Stimulated activated CD8-positive, alpha-beta memory T cell treated with anti-CD3 and anti-CD28 coated beads, Interleukin-12 subunit alpha, Interleukin-12 subunit beta, amount 100 ng/mL, for 4 hours (primary cell): ENCODE data around the gene MED26.
"Not testable (repeated sequence)": the region's sequence is repeated elsewhere in the genome, so short reads cannot be mapped to it uniquely, and the experiment has no call there.

Source experiments
- DNase-seq: peaks from one replicate; pipeline ENCODE4 v3.0.0-alpha.2; 2020; ENCODE audit warnings: low read depth

The MED26 gene

GRCh38 chr19:16573296-16573695 is 54.7 kb downstream of the MED26 start:
- no peak for DNase-seq

- DNase-seq = peak; percentile 88
These were observed 55.4 kb downstream of the MED26 start, which contains the start of gene SLC35E1 for GRCh38 chr19:16572332-16573211. TSS of gene SLC35E1 (minus strand) at chr19:16572415. CDS start at chr19:16572364, 51 bp downstream.

- no peak for DNase-seq
These were observed 56.1 kb downstream of the MED26 start for GRCh38 chr19:16571822-16572331.

DNA sequence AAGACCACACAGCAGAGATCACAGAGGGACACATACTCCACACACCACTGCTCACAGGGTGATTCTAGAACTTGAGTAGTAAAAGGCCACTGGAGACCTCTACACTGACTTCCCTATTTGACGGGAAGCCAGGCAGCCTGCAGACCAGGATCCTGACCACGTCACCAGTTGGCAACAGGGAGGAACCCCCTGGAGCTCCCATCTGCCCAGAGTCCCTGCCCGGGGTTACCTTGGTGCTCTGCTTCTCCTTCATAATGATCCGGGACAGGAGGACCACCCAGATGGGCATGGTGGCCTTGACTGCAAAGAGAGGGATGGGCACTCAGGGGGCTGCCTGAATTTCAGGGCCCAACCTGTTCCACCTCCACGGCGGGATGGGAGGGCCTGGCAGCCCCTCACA is 56.7 kb downstream of the MED26 start:
- DNase-seq = no peak

- DNase-seq = no peak
These were observed 58.2 kb downstream of the MED26 start for GRCh38 chr19:16569609-16570320.

- no peak for DNase-seq
These were observed 61.3 kb downstream of the MED26 start for GRCh38 chr19:16566702-16567101.

DNA sequence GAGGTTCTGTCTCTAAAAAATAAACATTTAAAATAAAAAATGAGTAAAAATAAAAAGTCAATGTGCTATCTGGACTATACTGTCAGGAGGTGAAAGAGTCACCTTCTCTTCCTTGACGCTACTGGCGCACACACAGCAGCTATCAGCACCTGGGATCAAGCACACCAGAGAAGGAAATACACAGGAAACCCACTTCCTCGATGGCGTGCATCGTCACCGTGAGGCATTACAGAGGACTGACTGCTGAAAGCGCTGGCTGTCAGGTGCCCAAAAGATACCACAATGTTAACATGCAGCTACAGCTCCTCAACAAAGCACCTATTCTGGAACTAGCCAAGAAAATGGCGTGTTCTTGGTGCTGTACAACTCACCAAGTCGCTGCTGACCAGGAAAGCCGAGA is 61.8 kb downstream of the MED26 start:
- DNase-seq = peak; percentile 46

DNA sequence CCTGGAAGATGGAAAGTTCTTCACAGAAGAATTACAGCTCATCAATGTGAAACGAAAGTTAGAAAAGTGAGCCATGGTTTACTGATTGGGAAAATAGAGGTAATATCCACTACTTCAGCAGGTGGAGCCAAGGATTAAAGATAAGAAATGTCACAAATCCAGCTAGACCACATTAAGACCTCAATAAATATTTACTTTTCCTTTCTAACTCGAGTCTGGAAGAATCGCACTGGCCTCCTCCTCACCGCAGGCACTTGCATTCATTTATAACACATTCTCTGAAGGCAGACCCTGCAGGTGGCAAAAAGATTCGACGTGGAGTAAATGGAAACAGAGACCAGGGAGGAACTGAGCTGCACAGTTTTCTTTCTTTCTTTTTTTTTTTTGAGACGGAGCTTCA is 63.2 kb downstream of the MED26 start:
- DNase-seq = no peak

- no peak for DNase-seq
These were observed 65.4 kb downstream of the MED26 start for GRCh38 chr19:16562608-16563025.

- DNase-seq = no peak
These were observed 66.6 kb downstream of the MED26 start for GRCh38 chr19:16561382-16561781.

DNA sequence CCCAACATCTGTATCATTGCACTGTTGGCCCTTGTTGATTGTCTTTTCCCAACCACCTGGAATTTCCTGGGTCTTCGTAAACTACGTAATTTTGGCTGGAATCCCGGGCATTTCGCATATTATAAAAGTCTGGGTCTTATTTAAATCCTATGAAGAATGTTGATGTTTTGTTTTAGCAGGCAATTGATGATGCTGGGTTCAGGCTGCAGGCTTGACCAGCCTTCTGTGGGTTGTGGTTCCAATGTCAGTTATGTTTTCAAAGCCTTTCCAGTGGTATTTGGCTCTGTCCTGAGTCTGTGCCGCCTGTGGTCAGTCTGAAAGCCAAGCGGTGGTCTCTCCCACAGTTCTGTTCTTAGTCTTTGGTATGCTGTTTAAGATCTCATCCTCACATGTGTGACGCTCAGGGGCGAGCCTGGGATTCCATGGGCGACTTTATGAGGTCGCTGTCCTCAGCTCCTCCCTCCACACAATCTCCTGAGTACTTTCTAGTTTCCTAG is 68.2 kb downstream of the MED26 start:
- DNase-seq = no peak

DNA sequence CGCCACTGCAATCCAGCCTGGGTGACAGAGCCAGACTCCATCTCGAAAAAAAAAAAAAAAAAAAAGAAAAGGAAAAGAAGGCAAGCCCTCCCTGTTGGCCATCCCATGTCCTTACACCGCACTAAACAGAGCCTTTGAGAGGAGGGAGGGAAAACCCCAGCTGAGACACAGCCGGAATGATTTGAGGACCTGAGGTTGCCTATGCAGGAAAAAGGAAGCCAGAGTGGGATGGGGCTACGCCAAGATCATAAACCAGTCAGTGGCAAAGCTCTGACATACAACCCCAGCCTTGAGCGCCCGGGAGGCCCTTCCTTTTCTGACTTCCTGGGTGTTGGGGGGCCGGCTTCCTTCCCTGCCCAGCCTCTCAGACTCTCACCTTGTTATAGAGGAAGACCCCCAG is 73.2 kb downstream of the MED26 start:
- DNase-seq = no peak

DNA sequence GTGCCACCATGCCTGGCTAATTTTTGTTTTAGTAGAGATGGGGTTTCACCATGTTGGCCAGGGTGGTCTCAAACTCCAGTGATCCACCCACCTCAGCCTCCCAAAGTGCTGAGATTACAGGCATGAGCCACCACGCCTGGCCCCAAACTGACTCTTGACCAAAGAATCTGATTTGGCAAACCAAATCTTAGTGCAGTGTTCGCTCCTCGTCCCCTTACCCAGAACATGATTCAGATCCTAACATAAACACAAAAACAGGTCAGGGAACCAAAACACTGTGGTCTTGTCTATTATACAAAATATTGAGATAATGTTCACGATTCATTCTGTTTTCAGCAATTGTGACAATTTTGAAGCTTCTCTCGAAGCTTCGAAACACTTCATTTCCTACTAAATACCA is 76.1 kb downstream of the MED26 start:
- DNase-seq = not testable (repeated sequence)

DNA sequence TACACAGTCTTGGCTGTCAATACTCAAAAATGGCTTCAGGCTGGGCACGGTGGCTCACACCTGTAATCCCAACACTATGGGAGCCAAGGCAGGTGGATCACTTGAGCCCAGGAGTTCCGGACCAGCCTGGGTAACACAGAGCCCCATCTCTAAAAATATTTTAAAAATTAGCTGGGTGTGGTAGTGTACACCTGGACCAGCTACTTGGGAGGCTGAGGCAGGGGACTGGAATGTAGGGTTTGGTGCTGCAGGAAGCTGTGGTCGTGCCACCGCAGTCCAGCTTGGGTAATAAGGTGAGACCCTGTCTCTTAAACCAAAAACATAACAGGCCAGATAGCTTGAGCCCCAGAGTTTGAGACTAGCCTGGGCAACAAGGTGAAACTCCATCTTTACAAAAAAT is 79.0 kb downstream of the MED26 start:
- DNase-seq = no peak

GRCh38 chr19:16544473-16545231 is 83.4 kb downstream of the MED26 start:
- DNase-seq = no peak

- DNase-seq = not testable (repeated sequence)
These were observed 84.3 kb downstream of the MED26 start for GRCh38 chr19:16543734-16544133.

- no peak for DNase-seq
These were observed 85.0 kb downstream of the MED26 start for GRCh38 chr19:16542910-16543472.

DNA sequence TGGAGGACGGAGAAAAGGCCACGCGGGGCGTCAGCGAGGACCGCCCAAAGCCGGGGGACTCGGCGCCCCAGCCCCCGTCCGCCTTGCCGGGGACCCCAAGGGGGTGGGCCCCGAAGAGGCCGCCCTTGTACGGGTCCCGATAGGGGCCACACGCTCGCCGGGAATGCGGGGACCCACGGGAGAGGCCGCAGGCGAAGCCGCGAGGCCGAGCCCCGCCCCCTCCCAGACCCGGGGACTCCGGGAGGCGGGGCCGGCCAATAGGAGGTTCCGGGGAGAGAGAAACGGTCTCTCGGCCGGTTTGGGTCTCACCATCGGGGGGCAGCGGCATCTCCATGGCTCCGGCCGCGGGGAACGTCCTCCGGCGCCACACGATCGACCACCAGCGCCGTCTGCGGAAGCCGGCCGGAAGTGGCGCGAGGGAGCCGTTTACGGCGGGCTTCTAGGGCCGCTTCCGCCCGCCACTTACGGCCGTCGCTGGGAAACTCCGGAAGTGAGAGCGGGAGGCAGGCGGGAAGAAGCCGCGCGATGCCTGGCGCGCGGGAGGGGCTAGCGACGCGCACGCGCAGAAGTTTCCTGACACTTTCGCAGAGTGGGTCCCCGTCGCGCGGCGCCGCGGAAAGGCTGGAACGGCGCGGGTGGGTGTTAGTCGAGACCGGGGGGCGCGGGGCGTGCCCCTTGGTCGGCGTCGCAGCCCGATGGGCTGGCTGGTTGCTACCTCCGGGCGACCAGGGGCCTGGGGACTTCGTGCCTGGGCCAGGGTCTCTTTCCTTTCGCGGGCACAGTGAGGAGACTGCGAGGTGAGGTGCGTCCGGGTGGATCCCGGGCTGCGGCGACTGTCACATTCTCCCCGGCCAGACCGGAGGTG is 85.7 kb downstream of the MED26 start, which contains the start of gene CHERP:
TSS of gene CHERP (minus strand) at position 393 of the 865 bp plus-strand sequence. CDS start at position 334, 59 bp downstream.
- DNase-seq = peak; percentile 93

- DNase-seq = no peak
These were observed 86.4 kb downstream of the MED26 start for GRCh38 chr19:16541526-16542044.

- no peak for DNase-seq
These were observed 87.1 kb downstream of the MED26 start for GRCh38 chr19:16540948-16541347.
